Rectal smooth muscle tissue (tissue), 1 donor: ENCODE measurements around the gene RCHY1.
"Not testable (repeated sequence)": the region's sequence is repeated elsewhere in the genome, so short reads cannot be mapped to it uniquely, and the experiment has no call there.

Source experiments
- H3K27ac ChIP-seq: one replicate; pipeline ENCODE4 v1.7.0; 2013; ENCODE audit warnings: low read depth, low read length, inconsistent platforms
- H3K27me3 ChIP-seq: one replicate; pipeline ENCODE4 v1.7.0; 2013; ENCODE audit warnings: low read length; ENCODE audit not compliant: control insufficient read depth, insufficient read depth
- H3K36me3 ChIP-seq: one replicate; pipeline ENCODE4 v1.7.0; 2013; ENCODE audit warnings: low read length; ENCODE audit not compliant: control insufficient read depth, insufficient read depth
- H3K4me1 ChIP-seq: one replicate; pipeline ENCODE4 v1.7.0; 2013; ENCODE audit warnings: low read length; ENCODE audit not compliant: control insufficient read depth, insufficient read depth
- H3K4me3 ChIP-seq: one replicate; pipeline ENCODE4 v1.7.0; 2013; ENCODE audit warnings: low read length
- H3K9ac ChIP-seq: one replicate; pipeline ENCODE4 v1.7.0; 2013; ENCODE audit warnings: low read length

RCHY1 gene

DNA sequence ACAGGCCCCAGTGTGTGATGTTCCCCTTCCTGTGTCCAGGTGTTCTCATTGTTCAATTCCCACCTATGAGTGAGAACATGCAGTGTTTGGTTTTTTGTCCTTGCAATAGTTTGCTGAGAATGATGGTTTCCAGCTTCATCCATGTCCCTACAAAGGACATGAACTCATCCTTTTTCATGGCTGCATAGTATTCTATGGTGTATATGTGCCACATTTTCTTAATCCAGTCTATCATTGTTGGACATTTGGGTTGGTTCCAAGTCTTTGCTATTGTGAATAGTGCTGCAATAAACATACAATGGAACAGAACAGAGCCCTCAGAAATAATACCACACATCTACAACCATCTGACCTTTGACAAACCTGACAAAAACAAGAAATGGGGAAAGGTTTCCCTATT is 19.7 kb upstream of the RCHY1 start:
- H3K9ac ChIP-seq, H3K4me1 ChIP-seq, H3K36me3 ChIP-seq, H3K4me3 ChIP-seq, H3K27ac ChIP-seq, H3K27me3 ChIP-seq: not testable (repeated sequence)

DNA sequence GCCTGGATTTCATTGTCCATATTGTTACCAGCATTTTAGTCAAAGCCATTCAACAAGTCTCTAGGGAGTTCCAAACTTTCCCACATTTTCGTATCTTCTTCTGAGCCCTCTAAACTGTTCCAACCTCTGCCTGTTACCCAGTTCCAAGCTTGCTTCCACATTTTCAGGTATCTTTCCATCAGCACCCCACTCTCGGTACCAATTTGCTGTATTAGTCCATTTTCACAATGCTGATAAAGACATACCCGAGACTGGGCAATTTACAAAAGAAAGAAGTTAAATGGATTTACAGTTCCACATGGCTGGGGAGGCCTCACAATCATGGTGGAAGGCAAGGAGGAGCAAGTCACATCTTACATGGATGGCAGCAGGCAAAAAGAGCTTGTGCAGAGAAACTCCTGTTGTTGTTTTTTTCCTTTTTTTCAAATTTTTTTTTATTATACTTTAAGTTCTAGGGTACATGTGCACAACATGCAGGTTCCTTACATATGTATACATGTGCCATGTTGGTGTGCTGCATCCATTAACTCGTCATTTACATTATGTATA is 19.2 kb upstream of the RCHY1 start:
- not testable (repeated sequence) for H3K27ac ChIP-seq, H3K9ac ChIP-seq, H3K36me3 ChIP-seq, H3K4me3 ChIP-seq, H3K4me1 ChIP-seq, H3K27me3 ChIP-seq

DNA sequence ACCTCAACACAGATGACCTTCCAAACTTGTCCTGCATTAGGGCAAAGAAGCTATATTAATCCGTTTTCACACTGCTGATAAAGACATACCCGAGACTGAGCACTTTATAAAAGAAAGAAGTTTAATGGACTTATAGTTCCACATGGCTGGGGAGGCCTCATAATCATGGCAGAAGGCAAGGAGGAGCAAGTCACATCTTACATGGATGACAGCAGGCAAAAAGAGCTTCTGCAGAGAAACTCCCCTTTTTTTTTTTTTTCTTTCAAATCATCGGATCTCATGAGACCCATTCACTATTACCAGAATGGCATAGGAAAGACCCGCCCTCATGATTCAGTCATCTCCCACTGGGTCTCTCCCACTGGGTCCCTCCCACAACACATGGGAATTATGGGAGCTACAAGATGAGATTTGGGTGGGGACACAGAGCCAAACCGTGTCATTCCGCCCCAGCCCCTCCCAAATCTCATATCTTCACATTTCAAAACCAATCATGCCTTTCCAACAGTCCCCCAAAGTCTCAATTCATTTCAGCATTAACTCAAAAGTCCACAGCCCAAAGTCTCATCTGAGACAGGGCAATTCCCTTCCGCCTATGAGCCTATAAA is 17.4 kb upstream of the RCHY1 start:
- not testable (repeated sequence) for H3K4me3 ChIP-seq, H3K4me1 ChIP-seq, H3K27me3 ChIP-seq, H3K9ac ChIP-seq, H3K27ac ChIP-seq
- peaks cover 16% of the 10 kb centered on the region for H3K36me3 ChIP-seq

DNA sequence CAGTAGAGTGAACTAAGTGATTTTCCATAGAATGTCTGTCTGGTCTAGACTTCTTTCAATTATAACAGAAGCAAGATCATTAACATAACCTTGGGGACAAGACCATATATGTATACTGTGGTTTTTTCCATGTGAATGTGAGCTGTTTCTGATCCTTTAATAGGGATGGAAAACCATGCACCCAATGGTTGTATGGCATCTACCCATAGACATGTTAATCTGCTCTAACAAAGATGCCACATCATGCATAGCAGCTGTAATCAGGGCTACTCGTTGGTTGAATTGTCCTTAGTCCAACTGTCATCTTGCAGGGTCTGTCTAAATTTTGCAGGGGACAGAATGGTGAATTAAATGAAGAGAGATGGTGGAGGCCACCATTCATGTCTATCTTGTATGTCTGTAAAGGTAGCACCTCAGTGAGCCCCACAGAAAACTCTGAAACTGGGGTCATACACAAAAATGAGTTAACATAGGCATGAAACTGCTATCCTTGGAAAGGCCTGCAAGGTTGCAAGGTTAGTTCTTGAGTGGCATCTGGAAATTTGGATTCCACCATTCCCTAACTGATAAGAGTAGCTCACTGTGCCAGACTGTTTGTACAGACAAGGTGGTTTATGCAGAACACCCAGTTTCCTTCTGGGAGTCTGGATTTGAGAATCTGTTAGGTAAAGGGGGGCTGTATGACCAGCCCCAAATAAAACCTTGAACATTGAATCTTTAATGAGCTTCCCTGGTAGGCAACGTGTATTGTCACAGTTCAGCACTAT is 16.5 kb upstream of the RCHY1 start:
- H3K36me3 ChIP-seq = peaks cover 21% of the 10 kb centered on the region

DNA sequence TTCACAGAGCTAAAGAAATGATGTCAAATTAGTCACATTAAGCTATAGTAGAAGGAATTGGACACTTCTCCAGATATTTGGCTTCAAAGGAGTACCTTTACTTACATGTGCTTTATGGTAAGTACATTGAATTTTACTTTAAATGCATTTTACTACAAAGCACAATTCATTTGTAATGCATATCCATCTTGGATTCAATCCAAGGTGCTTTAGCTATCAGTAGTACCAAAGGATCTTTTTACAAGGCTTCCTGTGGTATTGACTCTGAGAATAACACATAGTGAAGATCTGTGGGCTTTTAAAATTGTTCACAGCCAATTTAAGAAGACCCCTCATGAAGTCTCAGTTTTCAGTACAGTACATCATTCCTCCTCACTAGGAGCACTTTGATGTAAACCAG is 13.3 kb upstream of the RCHY1 start:
- H3K27me3 ChIP-seq = no peaks in the 10 kb centered on the region
- no peak overlapping the region for H3K9ac ChIP-seq
- H3K4me1 ChIP-seq = no peaks in the 10 kb centered on the region
- H3K36me3 ChIP-seq = peaks cover 26% of the 10 kb centered on the region
- no peak overlapping the region for H3K27ac ChIP-seq
- H3K4me3 ChIP-seq = no peak overlapping the region

More for the DNA sequence above, 16.5 kb upstream of the RCHY1 start:
- Histone ChIP-seq H3K9ac (no peak overlapping the region), H3K4me3 (no peak overlapping the region), H3K27ac (no peak overlapping the region), H3K27me3 (no peaks in the 10 kb centered on the region), H3K4me1 (no peaks in the 10 kb centered on the region)

DNA sequence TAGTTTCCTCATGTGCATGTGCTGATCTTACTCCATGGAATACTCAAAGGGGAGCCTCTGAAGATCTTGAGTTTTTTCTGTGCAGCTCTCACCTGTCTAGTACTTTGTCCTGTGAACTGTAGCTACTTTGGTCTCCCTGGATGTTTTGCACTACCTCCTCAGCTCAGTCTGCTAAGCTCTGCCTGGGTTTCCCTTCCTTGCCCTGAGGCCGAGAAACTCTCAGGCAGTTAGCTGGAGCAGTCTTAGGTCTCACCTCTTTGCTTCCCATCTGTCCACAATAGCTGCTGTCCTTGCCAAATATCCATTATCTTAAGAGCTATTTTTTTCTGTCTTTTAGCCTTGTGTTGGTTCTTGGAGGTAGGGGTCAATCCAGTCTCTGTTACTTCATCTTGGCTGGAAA is 11.7 kb upstream of the RCHY1 start:
- H3K4me3 ChIP-seq = no peak overlapping the region
- H3K36me3 ChIP-seq = peaks cover 26% of the 10 kb centered on the region
- no peak overlapping the region for H3K27ac ChIP-seq
- no peaks in the 10 kb centered on the region for H3K27me3 ChIP-seq
- H3K4me1 ChIP-seq = no peaks in the 10 kb centered on the region
- no peak overlapping the region for H3K9ac ChIP-seq

DNA sequence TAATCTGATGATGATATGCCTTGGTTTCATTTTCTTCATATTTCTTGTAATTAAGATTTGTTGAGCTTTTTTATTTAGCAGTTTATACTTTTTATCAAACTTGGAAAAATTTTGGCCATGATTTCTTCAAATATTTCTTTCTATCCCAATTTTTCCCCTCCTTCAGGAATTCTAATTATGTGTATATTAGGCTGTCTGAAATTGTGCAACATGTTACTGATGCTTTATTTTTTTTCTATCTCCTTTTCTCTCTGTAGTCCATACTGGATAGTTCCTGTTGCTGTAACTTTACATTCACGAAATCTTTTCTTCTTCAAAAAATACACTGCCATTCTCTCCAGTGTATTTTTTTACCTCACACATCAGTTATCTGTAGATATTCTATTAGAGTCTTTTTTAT is 10.9 kb upstream of the RCHY1 start:
- H3K4me3 ChIP-seq = no peak overlapping the region
- H3K27ac ChIP-seq = no peak overlapping the region
- no peaks in the 10 kb centered on the region for H3K4me1 ChIP-seq
- H3K27me3 ChIP-seq = no peaks in the 10 kb centered on the region
- H3K36me3 ChIP-seq = peaks cover 19% of the 10 kb centered on the region
- no peak overlapping the region for H3K9ac ChIP-seq

DNA sequence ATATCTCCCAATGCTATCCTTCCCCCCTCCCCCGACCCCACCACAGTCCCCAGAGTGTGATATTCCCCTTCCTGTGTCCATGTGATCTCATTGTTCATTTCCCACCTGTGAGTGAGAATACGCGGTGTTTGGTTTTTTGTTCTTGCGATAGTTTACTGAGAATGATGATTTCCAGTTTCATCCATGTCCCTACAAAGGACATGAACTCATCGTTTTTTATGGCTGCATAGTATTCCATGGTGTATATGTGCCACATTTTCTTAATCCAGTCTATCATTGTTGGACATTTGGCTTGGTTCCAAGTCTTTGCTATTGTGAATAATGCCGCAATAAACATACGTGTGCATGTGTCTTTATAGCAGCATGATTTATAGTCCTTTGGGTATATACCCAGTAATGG is 5.2 kb upstream of the RCHY1 start:
- not testable (repeated sequence) for H3K27ac ChIP-seq, H3K9ac ChIP-seq, H3K4me1 ChIP-seq, H3K27me3 ChIP-seq, H3K4me3 ChIP-seq
- peaks cover 10% of the 10 kb centered on the region for H3K36me3 ChIP-seq

DNA sequence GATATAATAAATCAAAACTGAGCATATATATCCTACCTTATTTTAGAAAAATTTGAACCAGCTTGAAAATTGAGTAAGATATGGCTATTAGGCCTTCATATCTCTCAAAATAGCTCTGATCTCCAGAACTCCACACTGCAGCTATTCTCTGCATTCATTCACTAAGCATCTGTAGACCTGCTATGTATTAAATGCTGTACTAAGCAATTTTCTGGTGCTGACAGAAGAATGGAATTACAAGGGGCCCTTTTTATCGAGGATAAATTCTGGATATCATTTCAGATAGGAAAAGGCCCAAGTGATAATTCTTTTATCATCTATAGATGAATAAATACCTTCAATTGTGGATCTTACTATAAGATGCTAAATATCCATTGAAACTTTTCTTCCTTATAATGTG is 1.9 kb upstream of the RCHY1 start:
- no peak overlapping the region for H3K9ac ChIP-seq
- H3K27me3 ChIP-seq = no peaks in the 10 kb centered on the region
- no peak overlapping the region for H3K4me3 ChIP-seq
- no peak overlapping the region for H3K27ac ChIP-seq
- peaks cover 7% of the 10 kb centered on the region for H3K36me3 ChIP-seq
- H3K4me1 ChIP-seq = peaks cover 4% of the 10 kb centered on the region

DNA sequence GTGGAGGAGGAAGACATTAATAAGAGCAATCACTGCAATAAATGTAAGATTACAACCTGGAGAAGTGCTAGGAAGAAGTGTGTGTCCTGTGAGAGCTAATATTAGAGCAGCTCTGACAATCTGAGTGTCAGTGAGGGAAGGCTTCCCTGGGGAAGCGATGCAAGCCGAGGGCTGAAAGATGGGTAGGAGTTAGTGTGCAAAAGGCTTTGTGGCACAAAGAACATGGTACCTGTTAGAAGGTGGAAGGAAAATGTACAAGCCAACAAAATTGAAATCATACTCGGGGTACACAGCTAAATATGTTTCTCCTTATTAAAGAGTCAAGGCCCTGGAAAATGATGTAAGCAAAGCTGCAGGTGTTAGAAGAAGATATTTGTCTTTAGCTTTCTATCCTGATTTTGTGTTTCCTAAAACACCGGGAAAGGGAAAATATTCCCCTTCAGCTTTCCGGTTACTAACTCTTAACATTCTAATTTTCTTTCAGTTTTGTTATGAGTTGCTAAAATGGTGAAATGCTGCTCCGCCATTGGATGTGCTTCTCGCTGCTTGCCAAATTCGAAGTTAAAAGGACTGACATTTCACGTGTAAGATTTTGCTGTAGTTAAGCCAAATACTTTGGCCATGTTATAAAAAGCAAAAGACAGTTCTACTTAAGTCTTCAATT is 878 bp upstream of the RCHY1 start:
- Histone ChIP-seq H3K4me1 (peaks cover 4% of the 10 kb centered on the region), H3K4me3 (peak overlapping the region; percentile 93), H3K9ac (peak overlapping the region; percentile 54), H3K27me3 (no peaks in the 10 kb centered on the region), H3K27ac (peak overlapping the region; percentile 96), H3K36me3 (peaks cover 7% of the 10 kb centered on the region)

DNA sequence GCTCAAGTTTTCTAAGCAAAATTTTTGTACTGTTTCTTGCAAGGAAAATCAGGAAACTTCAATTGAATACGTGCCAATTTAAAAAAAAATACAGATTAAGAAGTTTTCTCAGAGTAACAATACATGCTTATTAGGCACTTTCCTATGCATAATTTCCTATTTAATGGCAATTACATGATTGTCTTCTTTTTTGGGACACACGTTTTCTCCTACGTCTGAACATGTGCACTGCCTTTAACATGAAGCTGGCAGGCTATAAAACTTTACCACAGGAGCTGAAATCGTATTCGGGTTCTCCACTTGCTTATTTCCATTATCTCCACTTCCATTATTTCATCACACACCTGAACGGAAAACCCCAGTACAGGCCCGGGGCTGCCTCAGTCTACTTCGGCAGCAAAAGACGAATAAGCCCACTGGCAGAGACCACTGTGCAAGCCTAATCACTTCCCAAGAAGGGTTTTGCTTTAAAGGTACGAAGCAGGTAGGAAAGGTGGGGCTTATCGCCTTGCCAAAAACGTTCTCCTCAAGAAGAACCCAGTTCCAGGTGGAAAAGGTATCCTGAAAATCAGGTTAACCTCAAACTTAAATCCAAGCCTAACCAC is 575 bp downstream of the RCHY1 start:
- H3K4me1 ChIP-seq = peaks cover 4% of the 10 kb centered on the region
- peaks cover 3% of the 10 kb centered on the region for H3K36me3 ChIP-seq
- peak overlapping the region; percentile 74 for H3K9ac ChIP-seq
- H3K4me3 ChIP-seq = peak overlapping the region; percentile 93
- no peaks in the 10 kb centered on the region for H3K27me3 ChIP-seq
- peak overlapping the region; percentile 96 for H3K27ac ChIP-seq

DNA sequence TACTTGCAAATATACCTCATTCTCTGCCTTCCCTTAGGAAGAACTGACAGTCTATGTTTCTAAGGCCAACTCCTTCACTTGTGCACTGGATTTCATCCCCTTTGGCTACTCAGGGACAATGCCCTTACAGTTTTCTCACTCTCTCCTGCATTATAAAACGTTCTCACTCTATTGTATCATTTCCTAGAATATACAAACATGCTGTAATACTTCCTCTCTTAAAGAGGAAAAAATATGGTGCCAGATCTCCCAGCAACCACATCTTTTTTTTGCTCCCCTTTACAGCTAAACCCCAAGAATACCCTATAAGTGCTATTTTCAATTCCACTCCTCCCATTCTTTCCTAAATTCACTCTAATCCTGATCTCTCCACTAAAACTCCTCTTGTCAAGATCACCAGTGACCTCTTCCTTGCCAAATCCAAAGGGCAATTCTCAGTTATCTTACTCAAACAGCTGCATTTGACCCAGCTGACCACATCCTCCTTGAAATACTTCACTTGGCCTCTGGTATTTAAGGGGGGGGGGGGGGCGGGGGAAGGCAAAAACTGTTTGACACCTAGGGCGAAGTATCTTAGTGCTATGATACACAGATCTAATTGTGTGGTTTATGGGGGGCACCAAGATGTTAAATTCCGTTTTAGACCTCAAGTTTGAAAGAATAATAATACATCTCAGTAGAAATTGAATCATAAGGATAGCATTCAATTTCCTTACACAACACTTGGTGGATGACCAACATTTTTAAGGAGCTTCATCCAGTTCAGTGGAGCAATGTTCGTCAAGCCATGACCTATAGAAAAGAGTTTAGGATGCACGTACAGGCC is 1.6 kb downstream of the RCHY1 start:
- no peaks in the 10 kb centered on the region for H3K36me3 ChIP-seq
- H3K27me3 ChIP-seq = no peaks in the 10 kb centered on the region
- H3K4me3 ChIP-seq = peak overlapping the region; percentile 93
- no peak overlapping the region for H3K9ac ChIP-seq
- H3K4me1 ChIP-seq = peaks cover 4% of the 10 kb centered on the region
- peak overlapping the region; percentile 40 for H3K27ac ChIP-seq
